Measurements from ENCODE around the gene MSI2. TPM values are rescaled to one million over a fixed set of nuclear protein-coding genes. Genes with fewer than 3 reads are reported as not detected.

MSI2 gene
- total and polyA plus RNA-seq, 2 donors (not counting 3 experiments of a cell fraction or from before 2014, with no cell fraction given), result 20.9 to 59.3 TPM

DNA sequence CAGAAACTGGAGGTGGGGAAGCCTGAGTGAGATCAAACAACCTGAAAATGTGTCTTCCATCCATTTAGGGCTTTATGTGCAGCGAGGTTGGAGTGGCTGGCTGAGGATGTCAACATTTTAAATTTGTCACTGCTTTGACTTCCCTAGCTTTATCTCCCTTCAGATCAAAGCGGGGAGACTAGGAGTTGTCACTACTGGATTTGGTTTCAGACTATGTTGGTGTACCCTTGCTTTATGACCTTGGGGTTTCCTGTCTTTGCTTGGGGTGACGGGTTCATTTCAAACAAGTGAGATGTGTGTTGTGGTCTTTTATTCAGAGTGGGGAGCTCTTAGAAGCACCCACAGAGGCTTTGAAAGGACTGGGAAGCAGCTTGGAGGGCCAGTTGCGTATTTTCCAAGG, 25.6 kb downstream of the MSI2 start:
- Histone ChIP-seq H3K27ac (ENCODE audit: insufficient read depth, low read depth, low read length) (no peak overlapping the region), H3K79me2 (ENCODE audit: control insufficient read depth, insufficient read depth, low read length) (no peaks in the 10 kb centered on the region), H3K4me3 (replicated peaks in 1 of 3; ENCODE audit: insufficient read depth in 1 of 3, low read depth in 1 of 3, low read length in 3 of 3) (no peak overlapping the region), H2AFZ (ENCODE audit: low read depth, low read length) (no peak overlapping the region), H3K4me1 (ENCODE audit: control insufficient read depth, extremely low read depth, insufficient read depth, low read length) (no peaks in the 10 kb centered on the region), H3K9ac (replicated peaks; ENCODE audit: extremely low read depth, insufficient read depth, low read length) (no peak overlapping the region), H3K27me3 (ENCODE audit: control insufficient read depth in 2 of 2, insufficient read depth in 2 of 2, low read length in 2 of 2) (no peaks in the 10 kb centered on the region), H3K9me3 (replicated peaks; ENCODE audit: control insufficient read depth, insufficient read depth, low read length) (no peaks in the 10 kb centered on the region), H3K4me2 (ENCODE audit: insufficient read depth, low read length) (no peak overlapping the region), H3K36me3 (ENCODE audit: control insufficient read depth in 2 of 2, extremely low read depth in 1 of 2, insufficient read depth in 2 of 2, low read length in 2 of 2) (peaks cover 0 to 3% of the 10 kb centered on the region in 2 experiments), H3K9me1 (replicated peaks; ENCODE audit: control insufficient read depth, extremely low read depth, insufficient read depth, low read length) (no peaks in the 10 kb centered on the region), H4K20me1 (replicated peaks; ENCODE audit: control insufficient read depth, extremely low read depth, insufficient read depth, low read length) (no peaks in the 10 kb centered on the region)
- dilution Hi-C loops (cut with MboI; ENCODE audit: extremely low pct_ligation_motif_present, low sequenced_read_pairs), result no loop called here
- FAIRE-seq (no peak), DNase-seq (ENCODE audit: low read depth, low spot score) (no peak)
- POLR2A ChIA-PET, result no interaction called here
- intact Hi-C loops (cut with micrococcal nuclease), result no loop called here
- CTCF ChIA-PET, result interaction anchor here (4.0 kb wide), 1 partner anchor 38 kb away, joined by 22 read pairs; no protein-coding TSS in a partner anchor
- TF ChIP-seq GATA2 (IDR thresholded peaks at IDR 0.05; ENCODE audit: insufficient read depth, insufficient read length, low read depth, low read length) (no peak), POLR2AphosphoS5 (IDR thresholded peaks at IDR 0.05; ENCODE audit: insufficient read depth, low read depth, low read length) (no peak), FOS (IDR thresholded peaks at IDR 0.05; ENCODE audit: borderline replicate concordance, insufficient read depth, low read length) (no peak), EZH2 (IDR thresholded peaks at IDR 0.05; ENCODE audit: borderline replicate concordance, low read depth, low read length, severe bottlenecking) (no peak), JUN (IDR thresholded peaks at IDR 0.05; ENCODE audit: borderline replicate concordance, insufficient read depth, insufficient read length, low read depth) (no peak), MYC (IDR thresholded peaks at IDR 0.05; ENCODE audit: low read depth, low read length) (no peak), MAX (IDR thresholded peaks at IDR 0.05; ENCODE audit: insufficient read depth, insufficient read length) (no peak), POLR2A (IDR thresholded peaks at IDR 0.05; ENCODE audit: low read depth, low read length) (no peak)
- TF ChIP-seq, protein P1, sequence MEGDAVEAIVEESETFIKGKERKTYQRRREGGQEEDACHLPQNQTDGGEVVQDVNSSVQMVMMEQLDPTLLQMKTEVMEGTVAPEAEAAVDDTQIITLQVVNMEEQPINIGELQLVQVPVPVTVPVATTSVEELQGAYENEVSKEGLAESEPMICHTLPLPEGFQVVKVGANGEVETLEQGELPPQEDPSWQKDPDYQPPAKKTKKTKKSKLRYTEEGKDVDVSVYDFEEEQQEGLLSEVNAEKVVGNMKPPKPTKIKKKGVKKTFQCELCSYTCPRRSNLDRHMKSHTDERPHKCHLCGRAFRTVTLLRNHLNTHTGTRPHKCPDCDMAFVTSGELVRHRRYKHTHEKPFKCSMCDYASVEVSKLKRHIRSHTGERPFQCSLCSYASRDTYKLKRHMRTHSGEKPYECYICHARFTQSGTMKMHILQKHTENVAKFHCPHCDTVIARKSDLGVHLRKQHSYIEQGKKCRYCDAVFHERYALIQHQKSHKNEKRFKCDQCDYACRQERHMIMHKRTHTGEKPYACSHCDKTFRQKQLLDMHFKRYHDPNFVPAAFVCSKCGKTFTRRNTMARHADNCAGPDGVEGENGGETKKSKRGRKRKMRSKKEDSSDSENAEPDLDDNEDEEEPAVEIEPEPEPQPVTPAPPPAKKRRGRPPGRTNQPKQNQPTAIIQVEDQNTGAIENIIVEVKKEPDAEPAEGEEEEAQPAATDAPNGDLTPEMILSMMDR (IDR thresholded peaks at IDR 0.05; ENCODE audit: extremely low read depth in 1 of 2, insufficient read depth in 1 of 2, low read depth in 1 of 2, low read length in 2 of 2), result no peak
- no TSS peak for BruUV-seq (replicated peaks)

All from endothelial cell of umbilical vein (primary cell).